Diencephalon (tissue), 1 donor: ENCODE measurements around the gene SPAG16. TPM values are rescaled to one million over a fixed set of nuclear protein-coding genes. Genes with fewer than 3 reads are reported as not detected.

Experiments
- small RNA-seq: library from RNA; depleted of rRNA; stranded (forward); fragments of <200 nt; gene quantifications from one replicate; pipeline ENCODE3, GENCODE V24; 2014
- total RNA-seq: library from RNA; depleted of rRNA; stranded (reverse); fragments of >200 nt; gene quantifications from one replicate; pipeline ENCODE4 v1.2.3, GENCODE V29; 2014

SPAG16 gene
- 106 TPM for total RNA-seq

DNA sequence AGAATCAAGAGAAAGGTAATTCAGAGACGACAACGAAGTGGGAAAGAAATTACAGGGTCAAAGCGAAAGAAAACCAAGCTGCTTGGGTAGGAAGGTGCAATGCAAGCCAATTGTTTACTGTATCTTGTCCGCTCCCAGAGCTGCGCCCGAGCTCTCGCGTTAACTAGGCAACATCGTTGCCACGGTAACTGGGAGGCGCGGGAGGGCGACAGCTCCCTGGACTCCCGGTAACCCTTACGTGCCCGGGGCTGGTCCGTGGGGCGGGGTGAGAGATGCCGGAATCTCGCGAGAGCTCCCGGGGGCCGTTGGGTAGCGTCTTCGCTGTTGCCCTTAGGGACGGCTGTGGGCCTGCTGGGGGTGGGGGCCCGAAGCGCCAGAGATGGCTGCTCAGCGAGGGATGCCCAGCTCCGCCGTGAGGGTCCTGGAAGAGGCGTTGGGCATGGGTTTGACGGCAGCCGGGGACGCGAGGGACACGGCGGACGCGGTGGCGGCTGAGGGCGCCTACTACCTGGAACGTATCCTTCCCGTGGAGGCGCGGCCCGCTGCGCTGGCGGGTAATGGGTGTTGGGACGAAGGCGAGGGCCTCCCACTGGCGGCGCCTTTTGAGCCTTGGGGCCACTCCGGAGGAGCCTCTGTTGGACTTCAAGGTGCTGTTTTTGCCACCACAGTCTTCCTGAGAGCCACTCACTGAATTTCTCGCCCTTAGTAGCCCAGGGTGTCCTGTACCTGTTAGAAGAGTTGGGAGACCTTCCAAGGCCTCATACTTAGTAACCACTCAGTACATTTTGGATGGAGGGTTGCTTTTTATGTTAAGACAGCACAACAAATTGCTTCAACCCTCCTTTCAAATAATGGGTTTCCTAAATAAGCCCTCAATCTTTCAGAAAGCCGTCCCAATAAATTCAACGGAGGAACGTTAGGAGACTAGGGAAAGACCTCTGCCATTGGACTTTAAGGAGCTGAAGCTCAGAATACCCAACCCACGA is at the start of gene SPAG16:
Gene SPAG16, plus strand, starts transcription at position 360 of the 986 bp plus-strand sequence.

DNA sequence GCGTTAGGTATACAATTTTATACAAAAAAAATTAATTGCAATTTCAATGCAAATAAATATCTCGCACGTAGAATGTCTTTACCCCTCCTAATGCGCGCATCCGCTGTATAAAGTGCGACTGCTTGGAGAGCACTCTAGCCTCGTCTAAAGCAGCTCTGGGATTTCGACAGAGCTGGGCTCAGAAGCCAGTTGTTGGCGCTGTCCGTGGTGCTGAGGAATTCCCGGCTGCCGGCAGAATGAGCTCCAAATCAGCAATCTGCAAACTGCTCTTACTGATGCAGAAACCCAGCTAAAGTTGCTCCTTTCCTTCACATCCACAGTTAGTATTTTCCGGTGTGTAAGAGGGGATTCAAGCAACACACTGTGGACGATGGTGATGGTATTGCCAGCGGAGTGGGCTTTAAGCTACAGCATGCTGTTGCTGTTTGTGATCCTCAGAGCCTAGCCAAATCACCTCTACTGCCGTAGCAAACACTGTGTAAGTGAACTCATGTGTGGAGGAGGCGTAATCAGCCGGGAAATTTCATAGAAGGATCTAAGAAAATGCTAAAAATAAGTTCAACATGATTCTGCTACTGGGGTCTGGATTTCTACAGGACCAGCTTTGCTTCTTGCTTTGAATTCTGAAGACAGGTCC is 1126.8 kb downstream of the SPAG16 start, which contains the start of gene VWC2L:
Gene VWC2L, plus strand, starts transcription at position 137 of the 637 bp plus-strand sequence. CDS start 3,140 bp downstream, outside the sequence.

Small RNAs within 50 kb of the gene (small RNA-seq; reads per million reads assigned to genes)
- gene MIR4438, result not detected

Other genes with a start within 250 kb of the SPAG16 start
- gene IKZF2, start 132.9 kb upstream of the SPAG16 start, total RNA-seq, result 17.8 TPM